PC-9 (cell line): ENCODE results near the gene PARN. TPM values are rescaled to one million over a fixed set of nuclear protein-coding genes. Genes with fewer than 3 reads are reported as not detected.

ENCODE experiments used
- BruUV-seq: library from RNA; stranded (reverse); fragments of 400-500 nt; replicated peaks from 2 replicates; lab custom pipeline; 2021; lab: Mats Ljungman, UMichigan
- CTCF ChIA-PET: fragments of 300-600 bp; sonication (Branson Sonifier 250); formaldehyde crosslinking; loops from one replicate; lab custom pipeline; 2022; ENCODE audit warnings: antibody characterized with exemption; lab: Charles Lee
- POLR2A ChIA-PET: fragments of 300-600 bp; sonication (Branson Sonifier 250); formaldehyde crosslinking; loops from one replicate; lab custom pipeline; 2022; ENCODE audit warnings: antibody characterized with exemption; ENCODE audit not compliant: unreplicated experiment; lab: Charles Lee
- DNase-seq, 2 experiments: peaks; one replicate each; pipeline versions ENCODE4 v3.0.0 to v3.0.0-alpha.2; 2015 to 2022; ENCODE audit warnings: mixed read lengths in 1 of 2
- H2AFZ ChIP-seq: fragments of 200-600 bp; sonication (generic); 2 replicates; pipeline ENCODE4 v1.8.1; 2017; ENCODE audit warnings: antibody characterized with exemption
- H3F3A ChIP-seq: fragments of 200-600 bp; sonication (generic); 2 replicates; pipeline ENCODE4 v1.8.1; 2017; ENCODE audit warnings: antibody characterized with exemption, mild to moderate bottlenecking, low read depth; ENCODE audit not compliant: insufficient read depth
- H3K27ac ChIP-seq: fragments of 200-600 bp; sonication (generic); 2 replicates; pipeline ENCODE4 v1.6.1; 2016; ENCODE audit warnings: mixed run types
- H3K27me3 ChIP-seq: fragments of 200-600 bp; sonication (generic); 2 replicates; pipeline ENCODE4 v1.6.1; 2016; ENCODE audit warnings: low read depth, mixed run types; ENCODE audit not compliant: insufficient read depth
- H3K36me3 ChIP-seq: fragments of 200-600 bp; sonication (generic); 2 replicates; pipeline ENCODE4 v1.6.1; 2016; ENCODE audit warnings: low read depth, mixed run types
- H3K4me1 ChIP-seq: fragments of 200-600 bp; sonication (generic); replicated peaks from 2 replicates; pipeline ENCODE4 v1.6.1; 2016; ENCODE audit warnings: mixed run types; ENCODE audit not compliant: insufficient read depth
- H3K4me2 ChIP-seq: fragments of 200-600 bp; sonication (generic); 2 replicates; pipeline ENCODE4 v1.6.1; 2017; ENCODE audit warnings: mixed run types
- H3K4me3 ChIP-seq: fragments of 200-600 bp; sonication (generic); 2 replicates; pipeline ENCODE4 v1.6.1; 2016; ENCODE audit warnings: mixed run types
- H3K79me2 ChIP-seq: fragments of 200-600 bp; sonication (generic); 2 replicates; pipeline ENCODE4 v1.6.1; 2017; ENCODE audit warnings: low read depth, mixed run types
- H3K9me2 ChIP-seq: fragments of 200-600 bp; sonication (generic); 2 replicates; pipeline ENCODE4 v1.8.1; 2017; ENCODE audit warnings: mild to moderate bottlenecking; ENCODE audit not compliant: insufficient read depth
- H3K9me3 ChIP-seq: fragments of 200-600 bp; sonication (generic); 2 replicates; pipeline ENCODE4 v1.8.1; 2016; ENCODE audit warnings: low read depth; ENCODE audit not compliant: insufficient read depth
- H4K20me1 ChIP-seq: fragments of 200-600 bp; sonication (generic); 2 replicates; pipeline ENCODE4 v1.8.1; 2017; ENCODE audit not compliant: insufficient read depth
- EZH2 ChIP-seq: fragments of 200-600 bp; sonication (generic); IDR thresholded peaks from 2 replicates; pipeline ENCODE4 v1.8.0; 2017; ENCODE audit warnings: antibody characterized with exemption, low read depth
- intact Hi-C: fragments of 100-400 bp; cut with micrococcal nuclease; formaldehyde crosslinking; loops from one replicate; pipeline ENCODE4 v1.10.0; 2022; ENCODE audit not compliant: unreplicated experiment
- total RNA-seq: library from RNA; stranded (reverse); gene quantifications from 2 replicates; pipeline ENCODE4 v1.2.3, GENCODE V29; 2021
- TF ChIP-seq, protein P1 (sequence below): fragments of 200-600 bp; sonication (generic); conservative IDR thresholded peaks from 2 replicates; pipeline ENCODE4 v1.6.1; 2017; ENCODE audit warnings: mixed run types, antibody characterized with exemption, mild to moderate bottlenecking, moderate library complexity

Gene PARN
- total RNA-seq, 1 experiment from 2014 or later, result 53.0 TPM

DNA sequence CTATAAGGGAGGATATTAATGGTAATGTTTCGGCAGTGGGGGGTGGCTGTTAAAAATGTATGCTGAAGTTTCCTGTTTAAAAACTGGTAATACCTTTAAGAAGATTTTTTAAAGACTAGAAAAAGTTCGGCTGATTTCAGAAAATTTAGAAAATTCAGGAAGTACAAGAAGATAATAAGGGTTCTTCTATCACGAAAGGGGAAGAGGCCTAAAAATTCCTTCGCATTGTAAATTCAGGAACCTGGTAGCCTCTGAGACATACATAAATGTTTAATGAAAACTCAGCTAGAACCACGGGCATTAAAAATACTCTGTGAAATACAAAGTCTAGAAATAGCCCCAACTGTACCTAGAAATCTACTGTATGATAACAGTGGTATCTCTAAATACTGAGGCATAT lies 181.2 kb downstream of the PARN start:
- Histone ChIP-seq H3K9me2 (no peaks in the 10 kb centered on the region), H3K79me2 (no peaks in the 10 kb centered on the region), H3F3A (no peaks in the 10 kb centered on the region; the same call in 1 of the 2 replicates), H3K27me3 (no peaks in the 10 kb centered on the region), H3K9me3 (no peaks in the 10 kb centered on the region; the same call in 1 of the 2 replicates), H3K4me1 (no peaks in the 10 kb centered on the region), H3K36me3 (0 out of 2 replicates have a peak, but pooled peaks cover 3% of the 10 kb centered on the region), H3K4me2 (no peak overlapping the region), H2AFZ (no peak overlapping the region), H3K27ac (no peak overlapping the region), H4K20me1 (no peaks in the 10 kb centered on the region), H3K4me3 (no peak overlapping the region)
- intact Hi-C loops, result no loop called here
- TF ChIP-seq, protein P1, sequence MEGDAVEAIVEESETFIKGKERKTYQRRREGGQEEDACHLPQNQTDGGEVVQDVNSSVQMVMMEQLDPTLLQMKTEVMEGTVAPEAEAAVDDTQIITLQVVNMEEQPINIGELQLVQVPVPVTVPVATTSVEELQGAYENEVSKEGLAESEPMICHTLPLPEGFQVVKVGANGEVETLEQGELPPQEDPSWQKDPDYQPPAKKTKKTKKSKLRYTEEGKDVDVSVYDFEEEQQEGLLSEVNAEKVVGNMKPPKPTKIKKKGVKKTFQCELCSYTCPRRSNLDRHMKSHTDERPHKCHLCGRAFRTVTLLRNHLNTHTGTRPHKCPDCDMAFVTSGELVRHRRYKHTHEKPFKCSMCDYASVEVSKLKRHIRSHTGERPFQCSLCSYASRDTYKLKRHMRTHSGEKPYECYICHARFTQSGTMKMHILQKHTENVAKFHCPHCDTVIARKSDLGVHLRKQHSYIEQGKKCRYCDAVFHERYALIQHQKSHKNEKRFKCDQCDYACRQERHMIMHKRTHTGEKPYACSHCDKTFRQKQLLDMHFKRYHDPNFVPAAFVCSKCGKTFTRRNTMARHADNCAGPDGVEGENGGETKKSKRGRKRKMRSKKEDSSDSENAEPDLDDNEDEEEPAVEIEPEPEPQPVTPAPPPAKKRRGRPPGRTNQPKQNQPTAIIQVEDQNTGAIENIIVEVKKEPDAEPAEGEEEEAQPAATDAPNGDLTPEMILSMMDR, result no peak
- TF ChIP-seq EZH2, result no peak
- CTCF ChIA-PET, result no interaction called here
- POLR2A ChIA-PET, result no interaction called here
- DNase-seq, result no peak
- no TSS peak for BruUV-seq

DNA sequence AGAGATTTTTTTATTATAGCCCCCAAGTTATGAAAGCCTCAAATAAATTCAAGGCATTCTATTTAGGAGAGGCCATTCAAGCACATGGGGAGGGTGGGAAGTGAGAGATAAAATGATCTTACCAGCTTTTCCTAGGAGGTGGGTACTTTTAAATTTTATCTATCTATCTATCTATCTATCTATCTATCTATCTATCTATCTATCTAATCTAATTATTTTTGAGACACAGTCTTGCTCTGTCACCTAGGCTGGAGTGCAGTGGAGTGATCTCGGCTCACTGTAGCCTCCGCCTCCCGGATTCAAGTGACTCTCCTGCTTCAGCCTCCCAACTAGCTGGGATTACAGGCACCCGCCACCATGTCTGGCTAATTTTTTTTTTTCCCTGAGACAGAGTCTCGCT lies 182.3 kb downstream of the PARN start:
- Histone ChIP-seq H3K79me2 (no peaks in the 10 kb centered on the region), H2AFZ (no peak overlapping the region), H3K4me1 (no peaks in the 10 kb centered on the region), H3K27ac (no peak overlapping the region), H3K27me3 (no peaks in the 10 kb centered on the region), H3K4me3 (no peak overlapping the region), H3K4me2 (no peak overlapping the region), H3K9me2 (no peaks in the 10 kb centered on the region), H3K36me3 (0 out of 2 replicates have a peak, but pooled peaks cover 3% of the 10 kb centered on the region), H4K20me1 (no peaks in the 10 kb centered on the region), H3K9me3 (no peaks in the 10 kb centered on the region; the same call in 1 of the 2 replicates), H3F3A (no peaks in the 10 kb centered on the region; the same call in 1 of the 2 replicates)
- no TSS peak for BruUV-seq
- ChIA-PET POLR2A (interaction anchor here (0.5 kb wide), 1 partner anchor 69 kb away, joined by 3 read pairs; no protein-coding TSS in a partner anchor), CTCF (interaction anchor here (0.6 kb wide), 1 partner anchor 22 kb away, joined by 5 read pairs; no protein-coding TSS in a partner anchor)
- no peak for DNase-seq
- TF ChIP-seq, protein P1, result no peak
- no peak for TF ChIP-seq EZH2
- intact Hi-C loops, result no loop called here

GRCh38 chr16:14446796-14447195 lies 183.3 kb downstream of the PARN start:
- Histone ChIP-seq H3K4me3 (no peak overlapping the region), H3K4me2 (no peak overlapping the region), H3K36me3 (0 out of 2 replicates have a peak, but pooled peaks cover 3% of the 10 kb centered on the region), H3K27me3 (no peaks in the 10 kb centered on the region), H2AFZ (no peak overlapping the region), H3K4me1 (no peaks in the 10 kb centered on the region), H3K9me2 (no peaks in the 10 kb centered on the region), H3K79me2 (no peaks in the 10 kb centered on the region), H3F3A (no peaks in the 10 kb centered on the region; the same call in 1 of the 2 replicates), H3K9me3 (no peaks in the 10 kb centered on the region), H4K20me1 (no peaks in the 10 kb centered on the region), H3K27ac (no peak overlapping the region)
- intact Hi-C loops, result no loop called here
- ChIA-PET POLR2A (interaction anchor here (0.6 kb wide), 1 partner anchor 34 kb away, joined by 20 read pairs; no protein-coding TSS in a partner anchor), CTCF (interaction anchor here (0.6 kb wide), 2 partner anchors 217 to 437 kb away, joined by 4 read pairs; no protein-coding TSS in a partner anchor)
- no TSS peak for BruUV-seq
- TF ChIP-seq EZH2, result no peak
- TF ChIP-seq, protein P1, result no peak
- DNase-seq, result no peak
